Body of pancreas (tissue), 4 donors: ENCODE results near the gene MIA3.

ENCODE experiments used
- POLR2A ChIP-seq, 3 donors: fragments of 450-650 bp; IDR thresholded peaks; one replicate each; pipeline ENCODE4 v1.6.1; 2016; ENCODE audit warnings: antibody characterized with exemption in 3 of 3, mild to moderate bottlenecking in 2 of 3
- TF ChIP-seq, protein P1 (sequence below), 7 experiments: fragments of 450-650 bp in 4 of 7; fragments of 200-600 bp in 3 of 7; sonication (generic) in 3 of 7; IDR thresholded peaks; one replicate each; pipeline ENCODE4 v1.5.1; 2016 to 2019; ENCODE audit warnings: antibody characterized with exemption in 7 of 7

DNA sequence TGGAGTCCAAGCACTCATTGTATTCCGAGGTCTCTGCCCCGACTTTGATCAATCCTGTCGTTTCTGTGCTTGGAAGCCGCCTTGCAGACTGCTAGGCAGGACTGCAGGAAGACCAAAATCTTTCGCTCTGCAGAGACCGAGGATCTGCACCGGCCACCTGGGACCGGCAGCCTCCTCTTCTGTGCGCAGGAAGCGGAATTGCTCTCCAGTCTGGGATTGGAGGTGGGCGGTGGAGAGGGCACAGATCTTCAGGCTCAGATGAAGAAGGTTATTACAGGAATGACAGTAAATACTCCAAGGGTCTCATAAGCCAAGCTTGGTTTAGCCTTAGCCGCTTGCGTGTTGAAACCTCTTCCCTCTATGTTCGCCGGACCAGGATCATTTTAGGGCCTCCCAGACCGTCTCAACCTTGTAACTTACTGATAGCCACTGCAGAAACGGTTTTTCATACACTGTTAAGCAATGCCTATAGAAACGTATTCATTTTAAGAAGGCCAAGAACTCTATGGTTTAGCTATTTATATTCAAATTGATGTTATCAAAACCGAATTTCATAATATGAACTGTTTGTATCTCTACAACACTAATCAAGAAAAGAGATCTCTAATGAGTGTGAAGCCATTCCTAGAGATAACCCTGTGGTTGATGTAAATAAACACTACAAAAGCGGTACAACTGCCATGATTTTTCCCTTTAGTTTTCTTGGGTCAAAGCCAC lies 1.1 kb downstream of the MIA3 start:
- TF ChIP-seq, protein P1, sequence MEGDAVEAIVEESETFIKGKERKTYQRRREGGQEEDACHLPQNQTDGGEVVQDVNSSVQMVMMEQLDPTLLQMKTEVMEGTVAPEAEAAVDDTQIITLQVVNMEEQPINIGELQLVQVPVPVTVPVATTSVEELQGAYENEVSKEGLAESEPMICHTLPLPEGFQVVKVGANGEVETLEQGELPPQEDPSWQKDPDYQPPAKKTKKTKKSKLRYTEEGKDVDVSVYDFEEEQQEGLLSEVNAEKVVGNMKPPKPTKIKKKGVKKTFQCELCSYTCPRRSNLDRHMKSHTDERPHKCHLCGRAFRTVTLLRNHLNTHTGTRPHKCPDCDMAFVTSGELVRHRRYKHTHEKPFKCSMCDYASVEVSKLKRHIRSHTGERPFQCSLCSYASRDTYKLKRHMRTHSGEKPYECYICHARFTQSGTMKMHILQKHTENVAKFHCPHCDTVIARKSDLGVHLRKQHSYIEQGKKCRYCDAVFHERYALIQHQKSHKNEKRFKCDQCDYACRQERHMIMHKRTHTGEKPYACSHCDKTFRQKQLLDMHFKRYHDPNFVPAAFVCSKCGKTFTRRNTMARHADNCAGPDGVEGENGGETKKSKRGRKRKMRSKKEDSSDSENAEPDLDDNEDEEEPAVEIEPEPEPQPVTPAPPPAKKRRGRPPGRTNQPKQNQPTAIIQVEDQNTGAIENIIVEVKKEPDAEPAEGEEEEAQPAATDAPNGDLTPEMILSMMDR (IDR thresholded peaks at IDR 0.05), result no peak
- peak in 1 of 3 donors; percentile 8 for TF ChIP-seq POLR2A (IDR thresholded peaks at IDR 0.05)
